HG03442 (cell line): ENCODE results near the gene RMI2.

Experiments used
- ATAC-seq: cut with Tn5 transposase; IDR thresholded peaks from one replicate; pipeline ENCODE4 v1.9.1; 2021; ENCODE audit warnings: mild to moderate bottlenecking, moderate library complexity; ENCODE audit not compliant: unreplicated experiment

RMI2 gene

GRCh38 chr16:11379420-11379819, 34.2 kb downstream of the RMI2 start:
- ATAC-seq = peak; percentile 67

GRCh38 chr16:11380836-11381235, 35.6 kb downstream of the RMI2 start:
- no peak for ATAC-seq

- no peak for ATAC-seq
Measured at GRCh38 chr16:11383481-11384183, 38.4 kb downstream of the RMI2 start.

- no peak for ATAC-seq
Measured at GRCh38 chr16:11384184-11384955, 39.1 kb downstream of the RMI2 start.

- ATAC-seq = no peak
Measured at GRCh38 chr16:11384956-11385586, 39.8 kb downstream of the RMI2 start.

GRCh38 chr16:11386054-11386680, 40.9 kb downstream of the RMI2 start:
- no peak for ATAC-seq

- ATAC-seq = no peak
Measured at GRCh38 chr16:11386791-11387546, 41.7 kb downstream of the RMI2 start.

- ATAC-seq = no peak
Measured at GRCh38 chr16:11389083-11389482, 43.8 kb downstream of the RMI2 start.

GRCh38 chr16:11389631-11390565, 44.6 kb downstream of the RMI2 start:
- ATAC-seq = no peak

- ATAC-seq = no peak
Measured at GRCh38 chr16:11390573-11391495, 45.6 kb downstream of the RMI2 start.

- ATAC-seq = no peak
Measured at GRCh38 chr16:11391576-11391975, 46.3 kb downstream of the RMI2 start.

- ATAC-seq = no peak
Measured at GRCh38 chr16:11392041-11392581, 46.9 kb downstream of the RMI2 start.

- no peak for ATAC-seq
Measured at GRCh38 chr16:11393366-11393765, 48.1 kb downstream of the RMI2 start.

- no peak for ATAC-seq
Measured at GRCh38 chr16:11393861-11394592, 48.8 kb downstream of the RMI2 start.

GRCh38 chr16:11394593-11394960, 49.3 kb downstream of the RMI2 start:
- no peak for ATAC-seq

- no peak for ATAC-seq
Measured at GRCh38 chr16:11395008-11395948, 50.0 kb downstream of the RMI2 start.

- ATAC-seq = no peak
Measured at GRCh38 chr16:11395949-11396240, 50.6 kb downstream of the RMI2 start.
